Measurements from ENCODE around the gene MSMO1. TPM values are rescaled to one million over a fixed set of nuclear protein-coding genes. Genes with fewer than 3 reads are reported as not detected.

MSMO1 gene
- total and polyA plus RNA-seq, 2 of the 8 experiments (the other 6 are each of a cell fraction or from before 2014, with no cell fraction given), result 79.8 to 109 TPM

DNA sequence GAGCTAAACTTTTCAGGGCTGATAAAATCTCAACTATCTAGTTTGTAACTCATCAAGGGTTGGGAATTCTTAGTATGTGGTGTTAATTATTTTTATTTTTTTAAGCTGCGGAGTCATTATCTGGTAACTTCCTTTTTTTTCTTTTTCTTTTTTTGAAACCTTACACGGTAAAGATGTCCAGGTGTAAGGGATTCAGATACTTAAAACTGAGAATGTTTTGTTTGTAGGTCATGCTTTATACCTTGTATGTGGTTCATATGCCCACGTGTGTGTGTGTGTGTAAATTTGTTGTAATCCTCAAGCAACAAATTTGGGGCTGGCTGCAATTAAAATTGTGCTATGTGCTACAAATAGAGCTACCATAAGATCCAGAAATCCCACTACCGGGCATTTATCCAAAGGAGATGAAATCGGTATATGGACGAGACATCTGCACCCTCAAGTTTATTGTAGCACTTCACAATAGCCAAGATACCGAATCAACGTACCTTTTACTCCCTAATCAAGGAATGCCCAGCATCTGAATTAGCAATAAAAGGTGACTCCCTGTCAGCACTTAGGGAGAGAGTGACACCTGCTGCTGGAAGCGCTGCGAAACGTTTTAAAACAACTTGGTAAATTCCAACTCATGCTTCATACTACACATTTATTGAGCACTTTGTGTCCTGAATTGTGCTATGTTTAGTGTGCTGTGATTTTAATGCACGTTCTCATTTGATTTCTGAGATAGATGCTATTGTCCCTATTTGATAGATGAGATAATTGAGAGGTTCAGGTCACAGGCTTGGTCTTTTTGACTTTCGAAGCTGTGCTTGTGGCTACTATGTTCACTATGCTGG, 16.1 kb downstream of the MSMO1 start (continued):
- TF ChIP-seq GTF2F1 (IDR thresholded peaks at IDR 0.05; ENCODE audit: borderline replicate concordance, low read depth, low read length) (no peak), SP2 (IDR thresholded peaks at IDR 0.05; ENCODE audit: low read length) (no peak), JUND (IDR thresholded peaks at IDR 0.05; ENCODE audit: low read length) (no peak), POLR2AphosphoS5 (IDR thresholded peaks at IDR 0.05; ENCODE audit: low read depth, low read length) (0 out of 2 replicates have a peak, but pooled peaks have one; percentile 41), CHD2 (IDR thresholded peaks at IDR 0.05; ENCODE audit: low read length) (no peak)
